ENCODE measurements around the gene EFHB. TPM values are rescaled to one million over a fixed set of nuclear protein-coding genes. Genes with fewer than 3 reads are reported as not detected.

EFHB gene
- total RNA-seq, 2 experiments from 2014 or later: 0.86 TPM; not detected in 1

DNA sequence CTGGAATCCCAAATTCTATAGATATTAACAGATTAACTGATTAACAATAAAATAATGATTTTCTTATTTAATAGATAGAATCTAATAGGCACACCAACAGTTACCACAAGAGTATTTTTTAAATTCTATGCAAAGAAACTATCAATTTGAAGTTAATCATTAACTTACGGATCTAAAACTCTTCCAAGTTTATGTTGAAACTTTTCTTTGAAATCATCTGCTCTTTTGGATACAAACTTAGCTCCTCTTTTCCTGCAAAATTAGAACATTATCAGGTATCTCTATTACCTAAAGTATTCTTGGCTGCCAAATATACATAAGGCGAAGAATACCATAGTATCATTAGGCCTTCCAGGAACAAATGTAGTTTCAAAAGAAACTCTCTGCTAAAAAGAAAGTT is 34.8 kb downstream of the EFHB start:
- BruUV-seq (replicated peaks): no TSS peak
- no peak for DNase-seq (ENCODE audit: low spot score)
- Histone ChIP-seq H3K27ac (ENCODE audit: low read depth, low read length, poor library complexity, severe bottlenecking) (no peak overlapping the region), H4K20me1 (ENCODE audit: insufficient read depth, low read length) (no peaks in the 10 kb centered on the region), H3K9me3 (ENCODE audit: low read length) (no peaks in the 10 kb centered on the region), H3K4me2 (ENCODE audit: low read length) (no peak overlapping the region), H3K4me1 (ENCODE audit: insufficient read depth, low read length, poor library complexity, severe bottlenecking) (no peaks in the 10 kb centered on the region), H3K79me2 (ENCODE audit: insufficient read depth, low read depth, low read length) (no peaks in the 10 kb centered on the region), H3K4me3 (ENCODE audit: low read depth, low read length, poor library complexity, severe bottlenecking) (no peak overlapping the region), H3K9me2 (ENCODE audit: insufficient read depth, low read length) (no peaks in the 10 kb centered on the region), H2AFZ (ENCODE audit: low read length) (no peak overlapping the region), H3K36me3 (ENCODE audit: insufficient read depth, low read length) (no peaks in the 10 kb centered on the region)
- TF ChIP-seq, protein P1, sequence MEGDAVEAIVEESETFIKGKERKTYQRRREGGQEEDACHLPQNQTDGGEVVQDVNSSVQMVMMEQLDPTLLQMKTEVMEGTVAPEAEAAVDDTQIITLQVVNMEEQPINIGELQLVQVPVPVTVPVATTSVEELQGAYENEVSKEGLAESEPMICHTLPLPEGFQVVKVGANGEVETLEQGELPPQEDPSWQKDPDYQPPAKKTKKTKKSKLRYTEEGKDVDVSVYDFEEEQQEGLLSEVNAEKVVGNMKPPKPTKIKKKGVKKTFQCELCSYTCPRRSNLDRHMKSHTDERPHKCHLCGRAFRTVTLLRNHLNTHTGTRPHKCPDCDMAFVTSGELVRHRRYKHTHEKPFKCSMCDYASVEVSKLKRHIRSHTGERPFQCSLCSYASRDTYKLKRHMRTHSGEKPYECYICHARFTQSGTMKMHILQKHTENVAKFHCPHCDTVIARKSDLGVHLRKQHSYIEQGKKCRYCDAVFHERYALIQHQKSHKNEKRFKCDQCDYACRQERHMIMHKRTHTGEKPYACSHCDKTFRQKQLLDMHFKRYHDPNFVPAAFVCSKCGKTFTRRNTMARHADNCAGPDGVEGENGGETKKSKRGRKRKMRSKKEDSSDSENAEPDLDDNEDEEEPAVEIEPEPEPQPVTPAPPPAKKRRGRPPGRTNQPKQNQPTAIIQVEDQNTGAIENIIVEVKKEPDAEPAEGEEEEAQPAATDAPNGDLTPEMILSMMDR (conservative IDR thresholded peaks at IDR 0.05; ENCODE audit: low read length): no peak
- no peak for TF ChIP-seq EZH2phosphoT487 (IDR thresholded peaks at IDR 0.05; ENCODE audit: borderline replicate concordance, low read depth, low read length)
- intact Hi-C loops (cut with micrococcal nuclease; ENCODE audit: unreplicated experiment): no loop called here
- POLR2A ChIA-PET: interaction anchor here (0.7 to 1.1 kb wide), 4 partner anchors 11 to 1372 kb away, joined by 3 read pairs; no protein-coding TSS in a partner anchor
- CTCF ChIA-PET (ENCODE audit: unreplicated experiment): no interaction called here

DNA sequence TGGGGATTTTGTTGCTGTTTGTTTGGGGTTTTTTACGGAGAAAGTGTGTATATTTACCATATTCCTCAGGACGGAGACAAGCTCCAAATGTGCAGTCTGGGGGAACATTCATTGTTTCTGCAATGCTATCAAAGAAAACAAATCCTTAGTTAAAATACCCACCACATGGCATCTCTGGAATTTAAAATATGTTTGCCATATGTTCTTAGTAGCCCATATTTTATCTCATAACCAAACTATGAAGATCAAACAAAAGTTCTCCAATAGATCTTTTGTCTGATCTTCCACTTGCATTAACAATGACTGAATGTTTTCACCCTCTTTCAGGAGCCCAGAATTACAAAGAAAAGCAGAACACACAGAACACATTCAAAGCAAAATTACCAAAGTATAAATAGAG is 35.3 kb downstream of the EFHB start:
- CTCF ChIA-PET (ENCODE audit: unreplicated experiment): no interaction called here
- no peak overlapping the region for H2AFZ ChIP-seq (ENCODE audit: low read length)
- no peaks in the 10 kb centered on the region for H3K36me3 ChIP-seq (ENCODE audit: insufficient read depth, low read length)
- H3K79me2 ChIP-seq (ENCODE audit: insufficient read depth, low read depth, low read length): no peaks in the 10 kb centered on the region
- no peak overlapping the region for H3K4me3 ChIP-seq (ENCODE audit: low read depth, low read length, poor library complexity, severe bottlenecking)
- no peak overlapping the region for H3K27ac ChIP-seq (ENCODE audit: low read depth, low read length, poor library complexity, severe bottlenecking)
- TF ChIP-seq, protein P1 (conservative IDR thresholded peaks at IDR 0.05; ENCODE audit: low read length): no peak
- TF ChIP-seq EZH2phosphoT487 (IDR thresholded peaks at IDR 0.05; ENCODE audit: borderline replicate concordance, low read depth, low read length): no peak
- H3K9me2 ChIP-seq (ENCODE audit: insufficient read depth, low read length): no peaks in the 10 kb centered on the region
- H3K4me2 ChIP-seq (ENCODE audit: low read length): no peak overlapping the region
- H4K20me1 ChIP-seq (ENCODE audit: insufficient read depth, low read length): no peaks in the 10 kb centered on the region
- no TSS peak for BruUV-seq (replicated peaks)
- no peaks in the 10 kb centered on the region for H3K9me3 ChIP-seq (ENCODE audit: low read length)
- POLR2A ChIA-PET: interaction anchor here (1.1 to 1.4 kb wide), 2 partner anchors 9 to 50 kb away, joined by 3 to 4 read pairs; no protein-coding TSS in a partner anchor
- H3K4me1 ChIP-seq (ENCODE audit: insufficient read depth, low read length, poor library complexity, severe bottlenecking): no peaks in the 10 kb centered on the region
- DNase-seq (ENCODE audit: low spot score): no peak
- intact Hi-C loops (cut with micrococcal nuclease; ENCODE audit: unreplicated experiment): no loop called here

DNA sequence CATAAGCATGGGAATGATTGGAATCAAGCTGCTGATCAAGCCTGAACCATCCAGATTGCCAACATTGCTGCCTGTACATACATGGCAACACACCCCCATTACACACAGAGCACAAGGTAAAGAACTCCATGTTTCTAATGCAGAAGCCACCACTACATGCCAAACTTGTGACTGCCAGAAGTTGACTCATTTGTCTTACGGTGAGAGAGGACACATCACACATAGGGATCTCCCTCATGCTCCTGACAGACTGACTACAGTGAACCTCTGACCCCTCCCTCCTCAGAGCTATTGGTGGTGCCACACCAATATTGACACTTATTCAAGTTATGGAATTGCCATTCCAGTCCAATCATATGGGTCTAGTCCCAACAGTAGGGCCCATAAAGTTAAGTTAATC is 42.3 kb downstream of the EFHB start:
- H3K4me1 ChIP-seq (ENCODE audit: insufficient read depth, low read length, poor library complexity, severe bottlenecking): no peaks in the 10 kb centered on the region
- intact Hi-C loops (cut with micrococcal nuclease; ENCODE audit: unreplicated experiment): no loop called here
- H2AFZ ChIP-seq (ENCODE audit: low read length): no peak overlapping the region
- H3K4me2 ChIP-seq (ENCODE audit: low read length): no peak overlapping the region
- H3K4me3 ChIP-seq (ENCODE audit: low read depth, low read length, poor library complexity, severe bottlenecking): no peak overlapping the region
- H3K9me3 ChIP-seq (ENCODE audit: low read length): no peaks in the 10 kb centered on the region
- no peaks in the 10 kb centered on the region for H3K9me2 ChIP-seq (ENCODE audit: insufficient read depth, low read length)
- POLR2A ChIA-PET: interaction anchor here (1.1 to 1.8 kb wide), 3 partner anchors 16 to 60 kb away, joined by 3 to 5 read pairs (median 4); no protein-coding TSS in a partner anchor
- no peak for TF ChIP-seq EZH2phosphoT487 (IDR thresholded peaks at IDR 0.05; ENCODE audit: borderline replicate concordance, low read depth, low read length)
- TF ChIP-seq, protein P1 (conservative IDR thresholded peaks at IDR 0.05; ENCODE audit: low read length): no peak
- no peaks in the 10 kb centered on the region for H4K20me1 ChIP-seq (ENCODE audit: insufficient read depth, low read length)
- CTCF ChIA-PET (ENCODE audit: unreplicated experiment): interaction anchor here (1.1 kb wide), 1 partner anchor 337 kb away, joined by 3 read pairs; no protein-coding TSS in a partner anchor
- no peaks in the 10 kb centered on the region for H3K36me3 ChIP-seq (ENCODE audit: insufficient read depth, low read length)
- no peak overlapping the region for H3K27ac ChIP-seq (ENCODE audit: low read depth, low read length, poor library complexity, severe bottlenecking)
- no peaks in the 10 kb centered on the region for H3K79me2 ChIP-seq (ENCODE audit: insufficient read depth, low read depth, low read length)
- DNase-seq (ENCODE audit: low spot score): no peak
- BruUV-seq (replicated peaks): no TSS peak
